Esophagus mucosa (tissue), 1 donor: ENCODE results near the gene ERBIN. TPM values are rescaled to one million over a fixed set of nuclear protein-coding genes. Genes with fewer than 3 reads are reported as not detected.
"Not testable (repeated sequence)": the region's sequence is repeated elsewhere in the genome, so short reads cannot be mapped to it uniquely, and the experiment has no call there.

ENCODE experiments used
- ATAC-seq: fragments of 200-7000 bp; cut with Tn5 transposase; one replicate; pipeline ENCODE4 v1.9.1; 2020
- total RNA-seq: library from RNA; stranded (reverse); gene quantifications from one replicate; pipeline ENCODE4 v1.2.4, GENCODE V29; 2023
- donor health status: DM: yes; HTN: yes; CAD: no.

Gene ERBIN
- total RNA-seq: 41.6 TPM

GRCh38 chr5:65926276-65926783 lies at the start of gene ERBIN:
Gene ERBIN (plus strand): TSS chr5:65926575. CDS start chr5:65992719, 66,144 bp downstream.
- peak; percentile 85 for ATAC-seq

GRCh38 chr5:65876970-65877369 lies 49.4 kb upstream of the ERBIN start:
- ATAC-seq: no peak

GRCh38 chr5:65879668-65880256 lies 46.6 kb upstream of the ERBIN start:
- peak; percentile 58 for ATAC-seq

DNA sequence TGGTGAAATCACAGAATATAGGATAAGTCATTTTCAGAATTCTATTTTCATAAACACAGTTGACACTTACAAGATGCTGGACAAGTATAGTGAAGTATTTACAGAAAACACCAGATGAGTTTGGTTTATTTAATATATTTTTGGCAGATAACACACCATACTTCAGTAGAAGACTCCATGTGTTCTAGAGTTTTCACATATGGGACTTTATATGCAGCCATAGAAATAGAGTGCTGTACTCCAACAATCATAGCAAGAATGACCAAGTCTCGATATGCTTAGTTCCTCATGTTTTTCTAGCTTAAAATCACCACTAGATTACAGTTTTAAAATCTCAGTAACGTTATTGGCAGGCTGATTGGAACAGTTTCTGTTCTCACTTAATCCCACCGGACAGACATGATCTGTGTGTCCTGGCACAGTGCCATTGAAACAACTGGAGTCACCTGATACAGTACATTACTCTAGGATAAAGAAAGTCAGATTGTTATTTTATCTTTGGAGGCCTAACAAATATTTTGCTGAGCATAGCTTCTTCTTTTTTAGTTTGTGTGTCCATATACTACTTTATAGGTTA lies 45.8 kb upstream of the ERBIN start:
- ATAC-seq: no peak

- ATAC-seq: no peak
These were observed 44.1 kb upstream of the ERBIN start for GRCh38 chr5:65882278-65882677.

DNA sequence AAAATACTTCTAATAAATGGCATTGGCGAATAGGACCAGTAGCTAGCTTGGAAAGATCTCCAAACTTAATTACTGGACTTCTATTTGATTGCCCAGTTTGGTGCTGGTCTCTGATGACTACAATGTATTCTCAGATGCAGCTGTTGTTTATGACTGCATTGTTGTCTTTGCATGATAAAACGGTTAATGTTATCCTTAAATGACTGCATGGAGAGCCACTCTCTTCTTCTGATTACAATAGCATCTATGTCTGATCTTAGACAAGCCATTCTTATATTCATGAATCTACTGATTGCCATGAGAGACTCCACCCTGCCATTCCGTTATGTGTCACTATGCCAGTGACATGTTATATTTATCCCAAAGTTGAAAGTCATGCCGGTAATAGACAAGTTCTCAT lies 42.9 kb upstream of the ERBIN start:
- no peak for ATAC-seq

DNA sequence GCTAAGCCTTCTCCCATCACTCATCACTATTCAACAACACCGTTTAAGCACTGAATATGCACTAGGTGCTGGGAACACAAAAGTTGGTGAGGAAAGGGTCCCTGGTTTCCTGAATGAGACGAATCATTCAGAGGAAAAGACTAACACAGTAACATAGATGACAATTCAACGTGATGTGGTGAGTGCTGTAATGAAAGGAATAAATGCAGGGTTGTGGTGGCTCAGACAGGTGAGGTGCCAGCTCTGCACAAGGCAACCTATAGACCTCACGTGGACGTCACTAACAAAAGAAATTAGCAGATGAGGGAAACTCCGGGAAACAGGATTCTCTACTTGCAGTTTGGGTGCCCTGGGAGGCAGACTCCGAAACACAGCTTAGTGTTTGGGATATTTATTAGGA lies 40.0 kb upstream of the ERBIN start:
- no peak for ATAC-seq

- not testable (repeated sequence) for ATAC-seq
These were observed 34.4 kb upstream of the ERBIN start for GRCh38 chr5:65892024-65892423.

- no peak for ATAC-seq
These were observed 33.6 kb upstream of the ERBIN start for GRCh38 chr5:65892801-65893200.

DNA sequence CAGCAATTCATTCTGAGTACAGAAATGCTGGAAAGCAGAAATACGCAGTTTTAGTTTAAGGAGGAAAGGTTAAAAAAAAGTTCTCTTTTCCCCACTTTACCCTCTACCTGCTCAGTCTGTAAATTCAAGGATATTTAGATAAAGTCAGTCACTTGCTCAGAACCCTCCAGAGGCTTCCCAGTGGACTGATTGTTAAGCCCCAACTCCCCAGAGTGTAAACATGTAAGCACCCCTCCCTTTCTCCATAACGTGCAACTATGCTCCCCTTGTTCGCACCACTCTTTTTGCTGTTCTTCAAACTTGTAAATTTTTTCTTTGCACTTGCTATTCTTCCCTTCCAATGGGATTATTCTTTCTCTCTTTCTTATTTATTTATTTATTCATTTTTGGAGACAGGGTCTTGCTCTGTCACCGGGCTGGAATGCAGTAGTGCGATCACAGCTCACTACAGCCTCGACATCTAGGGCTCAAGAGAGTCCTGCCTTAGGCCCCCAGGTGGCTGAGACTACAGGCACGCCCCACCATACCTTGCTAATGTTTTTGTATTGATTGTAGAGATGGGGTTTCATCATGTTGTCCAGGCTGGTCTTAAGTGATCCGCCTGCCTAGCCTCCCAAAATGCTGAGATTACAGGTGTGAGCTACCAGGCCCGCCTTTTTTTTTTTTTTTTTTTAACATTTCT lies 32.5 kb upstream of the ERBIN start:
- ATAC-seq: no peak

DNA sequence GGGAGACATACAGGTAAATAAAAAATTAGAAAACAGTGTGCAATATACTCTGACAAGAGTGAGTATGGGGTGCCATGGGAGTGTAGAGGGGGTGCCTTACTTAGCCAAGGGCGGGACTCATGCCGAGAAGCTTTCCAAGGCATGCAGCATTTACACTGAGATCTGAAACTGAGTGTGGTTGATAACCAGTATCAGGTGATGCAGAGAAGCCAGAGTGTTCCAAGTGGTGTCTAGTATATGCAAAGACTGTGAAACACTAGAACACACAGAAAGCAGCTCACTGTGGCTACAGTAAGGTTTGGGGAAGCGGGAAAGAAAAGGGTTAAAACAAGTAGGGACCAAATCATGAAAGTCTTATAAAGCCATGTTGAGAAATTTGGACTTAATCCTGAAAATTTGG lies 30.5 kb upstream of the ERBIN start:
- no peak for ATAC-seq

DNA sequence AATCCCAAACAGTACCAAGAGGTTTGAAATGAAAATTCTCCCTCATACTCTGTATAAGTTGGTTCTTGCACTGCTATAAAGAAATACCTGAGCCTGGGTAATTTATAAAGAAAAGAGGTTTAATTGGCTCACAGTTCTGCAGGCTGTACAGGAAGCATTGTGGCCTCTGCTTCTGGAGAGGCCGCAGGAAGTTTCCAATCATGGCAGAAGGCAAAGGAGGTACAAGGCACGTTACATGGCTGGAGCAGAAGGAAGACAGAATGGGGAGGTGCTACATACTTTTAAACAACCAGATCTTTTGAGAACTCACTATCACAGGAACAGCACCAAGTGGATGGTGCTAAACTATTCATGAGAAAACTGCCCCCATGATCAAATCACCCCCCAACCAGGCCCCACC lies 25.6 kb upstream of the ERBIN start:
- ATAC-seq: no peak

DNA sequence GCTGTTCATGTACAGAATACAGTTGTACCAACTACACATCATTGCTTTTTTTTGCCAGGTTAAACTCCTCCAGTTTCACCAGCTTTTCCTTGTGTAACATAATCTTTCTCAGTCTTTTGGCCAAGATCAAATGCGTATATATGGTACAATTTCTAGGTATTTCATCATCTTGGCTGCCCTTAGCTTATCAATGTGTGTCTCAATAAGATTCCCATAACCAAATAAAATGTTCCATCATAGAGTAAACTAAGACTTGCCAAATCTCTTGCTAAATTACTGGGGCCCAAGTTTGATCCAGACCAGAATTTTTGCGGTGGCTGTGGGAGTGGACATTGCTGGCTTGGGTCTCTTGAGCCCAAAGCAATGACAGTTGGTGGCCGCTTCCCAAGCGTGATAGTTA lies 24.3 kb upstream of the ERBIN start:
- no peak for ATAC-seq

GRCh38 chr5:65903581-65903980 lies 22.8 kb upstream of the ERBIN start:
- no peak for ATAC-seq

DNA sequence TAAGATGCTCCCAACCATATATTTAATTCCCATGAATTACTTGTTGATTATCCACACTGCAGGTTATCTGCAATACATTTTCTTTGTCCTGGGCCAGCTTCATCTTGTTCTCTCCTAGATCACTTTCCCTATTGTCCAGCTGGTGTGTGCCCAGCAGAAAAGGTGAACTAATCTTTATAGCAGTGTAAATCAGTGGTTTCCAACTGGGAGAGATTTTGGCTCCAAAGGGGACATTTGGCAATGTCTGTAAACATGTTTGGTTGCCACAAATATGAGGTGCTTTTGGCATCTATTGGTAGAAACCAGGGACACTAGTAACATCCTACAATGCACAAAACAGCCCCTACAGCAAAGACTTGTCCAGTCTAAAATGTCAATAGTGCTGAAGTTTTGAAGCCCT lies 20.1 kb upstream of the ERBIN start:
- ATAC-seq: no peak

- ATAC-seq: no peak
These were observed 19.2 kb upstream of the ERBIN start for GRCh38 chr5:65907135-65907534.

GRCh38 chr5:65910711-65911110 lies 15.7 kb upstream of the ERBIN start:
- no peak for ATAC-seq

DNA sequence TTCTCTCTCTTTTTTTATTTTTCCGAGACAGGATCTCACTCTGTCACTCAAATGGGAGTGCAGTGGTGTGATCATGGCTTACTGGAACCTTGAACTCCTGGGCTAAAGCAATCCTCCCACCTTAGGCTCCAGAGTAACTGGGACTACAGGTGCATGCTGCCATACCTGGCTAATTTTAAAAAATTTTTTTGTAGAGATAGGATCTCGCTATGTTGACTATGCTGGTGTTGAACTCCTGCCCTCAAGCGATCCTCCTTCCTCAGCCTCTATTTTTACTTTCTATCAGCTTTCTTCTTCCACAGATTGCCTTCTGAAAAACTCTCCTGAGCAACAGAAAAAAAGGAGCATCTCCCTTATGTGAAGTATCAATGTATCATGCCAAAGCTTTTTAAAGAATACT lies 14.1 kb upstream of the ERBIN start:
- ATAC-seq: no peak

GRCh38 chr5:65913519-65913918 lies 12.9 kb upstream of the ERBIN start:
- ATAC-seq: no peak

DNA sequence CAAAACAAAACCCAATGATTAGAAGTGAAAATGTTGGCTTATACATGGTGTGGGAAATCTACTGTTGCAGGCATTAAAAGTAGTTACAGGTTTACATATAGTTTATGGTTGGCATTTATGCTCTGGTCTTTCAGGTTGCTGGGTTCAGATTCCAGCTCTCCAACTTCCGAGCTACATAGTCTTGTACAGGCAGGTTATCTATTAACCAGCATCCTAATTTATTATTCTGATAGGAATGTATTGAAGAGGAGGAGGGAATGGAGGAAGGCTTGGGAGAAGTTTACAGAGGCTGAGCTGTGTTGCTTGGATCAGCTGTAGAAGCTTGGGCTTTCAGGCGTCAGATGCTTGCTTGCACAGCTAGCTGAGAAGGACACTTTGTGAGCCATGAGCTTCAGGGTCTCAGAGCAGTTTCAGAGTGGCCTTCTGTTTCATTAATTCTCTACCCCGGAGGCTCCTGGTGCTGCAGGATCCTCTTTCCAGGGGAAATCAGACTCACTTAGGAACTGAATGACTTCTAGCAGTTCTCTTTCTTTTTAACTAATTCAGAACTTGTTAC lies 11.7 kb upstream of the ERBIN start:
- no peak for ATAC-seq

GRCh38 chr5:65915661-65916060 lies 10.7 kb upstream of the ERBIN start:
- not testable (repeated sequence) for ATAC-seq

GRCh38 chr5:65916066-65916465 lies 10.3 kb upstream of the ERBIN start:
- ATAC-seq: no peak

DNA sequence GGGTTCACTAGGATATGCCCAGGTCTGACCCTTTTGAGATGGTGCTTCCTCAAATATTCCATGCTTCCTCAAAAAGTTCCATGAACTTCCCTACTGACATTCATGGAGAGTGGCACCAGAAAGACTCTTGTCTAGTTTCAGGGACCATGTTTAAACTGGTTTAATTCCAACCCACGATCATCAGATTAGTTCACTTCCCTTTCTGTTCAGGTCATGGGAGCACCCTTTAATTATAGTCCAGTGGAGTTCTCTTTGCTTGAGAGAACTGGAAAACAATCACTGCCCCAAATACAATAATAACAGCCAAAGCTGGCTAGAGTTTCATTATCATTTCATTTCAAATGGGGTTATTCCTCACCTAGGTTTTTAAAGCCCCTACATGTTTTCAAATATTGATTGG lies 9.7 kb upstream of the ERBIN start:
- ATAC-seq: no peak

GRCh38 chr5:65919773-65920172 lies 6.6 kb upstream of the ERBIN start:
- no peak for ATAC-seq
